GM19397 (cell line): Measurements from ENCODE around the gene BRF1.
"Not testable (repeated sequence)": the region's sequence is repeated elsewhere in the genome, so short reads cannot be mapped to it uniquely, and the experiment has no call there.

ENCODE experiments used
- ATAC-seq: cut with Tn5 transposase; IDR thresholded peaks from one replicate; pipeline ENCODE4 v1.9.1; 2021; ENCODE audit warnings: mild to moderate bottlenecking, moderate library complexity; ENCODE audit not compliant: unreplicated experiment

Gene BRF1

GRCh38 chr14:105316968-105317510 lies 16.2 kb upstream of the BRF1 start:
- no peak for ATAC-seq

DNA sequence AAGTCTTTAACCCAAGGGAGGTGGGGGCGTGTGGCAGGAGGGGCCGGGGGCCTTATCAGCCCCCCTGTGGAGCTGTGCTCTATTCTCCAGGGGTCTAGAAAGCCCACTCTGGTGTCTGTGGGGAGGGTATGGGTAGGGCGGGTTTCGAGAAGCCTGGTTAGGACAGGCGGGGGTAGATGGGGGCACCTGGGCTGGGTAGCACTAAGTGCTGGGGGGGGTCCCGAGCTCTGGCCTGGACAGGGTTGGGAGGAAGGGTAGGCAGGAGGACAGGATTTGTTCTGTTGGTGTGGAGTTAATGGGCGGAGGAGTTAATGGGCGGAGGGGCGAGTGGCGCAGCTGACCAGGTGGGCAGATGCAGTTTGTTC lies 15.8 kb upstream of the BRF1 start:
- ATAC-seq = no peak

DNA sequence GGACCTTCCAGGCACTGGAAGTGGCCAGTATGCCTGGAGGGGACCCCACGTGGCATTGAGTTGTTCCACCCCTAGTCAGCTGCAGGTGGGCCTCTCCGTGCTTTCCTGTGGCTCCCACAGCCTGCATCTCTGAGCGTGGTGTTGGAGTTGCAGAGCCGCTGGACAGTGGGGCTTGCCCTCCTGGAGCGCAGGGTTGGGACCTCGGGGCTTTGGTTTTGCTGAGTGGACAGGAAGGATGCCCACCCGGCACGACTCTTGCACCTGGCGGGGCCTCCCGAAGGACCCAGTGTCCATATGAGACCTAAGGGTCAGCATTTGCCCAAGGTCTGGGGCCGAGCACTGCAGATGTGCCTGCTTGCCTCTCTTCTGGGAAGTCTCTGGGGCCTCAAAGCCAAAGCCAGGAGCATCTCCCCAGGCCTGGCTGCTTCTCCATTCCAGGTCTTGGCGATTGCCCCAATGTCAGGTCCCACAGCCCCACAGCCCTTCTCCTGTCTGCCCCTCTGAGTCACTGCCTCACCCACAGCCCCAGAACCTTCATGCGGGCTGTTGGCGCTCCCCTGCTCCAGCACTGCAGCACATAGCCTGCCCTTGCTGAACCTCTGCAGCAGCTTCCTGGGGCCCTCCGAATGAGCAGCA lies 15.3 kb upstream of the BRF1 start:
- ATAC-seq = no peak

DNA sequence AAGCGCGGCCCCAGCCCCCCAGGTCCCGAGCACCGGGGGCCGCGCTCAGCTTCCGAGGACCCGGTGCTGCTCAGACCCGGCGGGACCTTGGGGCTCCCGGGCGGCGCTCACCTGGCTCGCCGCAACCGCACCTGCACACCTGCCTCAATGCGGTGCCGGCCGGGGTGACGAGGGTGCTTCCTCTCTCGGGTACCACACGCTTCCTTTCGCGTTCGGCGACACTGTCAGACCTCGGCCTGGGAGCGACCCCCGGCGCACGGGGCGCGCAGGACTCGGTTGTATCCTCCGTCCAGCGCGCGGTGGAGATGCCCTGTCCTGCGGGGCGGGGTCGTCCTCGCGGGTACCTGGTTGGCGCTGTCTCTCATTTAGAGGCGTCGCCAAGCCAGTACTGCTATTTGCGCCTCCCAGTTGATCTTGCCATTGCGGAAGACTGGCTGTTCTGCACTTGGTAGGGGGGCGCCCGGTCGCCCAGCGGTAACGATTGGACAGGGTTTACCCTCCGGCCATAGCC lies 14.5 kb upstream of the BRF1 start:
- ATAC-seq = peak; percentile 11

GRCh38 chr14:105314287-105315200 lies 13.7 kb upstream of the BRF1 start, which contains the start of gene PACS2:
Gene PACS2, plus strand, starts transcription at chr14:105314748. Its CDS starts 171 bp downstream, at chr14:105314919.
- peak; percentile 69 for ATAC-seq

DNA sequence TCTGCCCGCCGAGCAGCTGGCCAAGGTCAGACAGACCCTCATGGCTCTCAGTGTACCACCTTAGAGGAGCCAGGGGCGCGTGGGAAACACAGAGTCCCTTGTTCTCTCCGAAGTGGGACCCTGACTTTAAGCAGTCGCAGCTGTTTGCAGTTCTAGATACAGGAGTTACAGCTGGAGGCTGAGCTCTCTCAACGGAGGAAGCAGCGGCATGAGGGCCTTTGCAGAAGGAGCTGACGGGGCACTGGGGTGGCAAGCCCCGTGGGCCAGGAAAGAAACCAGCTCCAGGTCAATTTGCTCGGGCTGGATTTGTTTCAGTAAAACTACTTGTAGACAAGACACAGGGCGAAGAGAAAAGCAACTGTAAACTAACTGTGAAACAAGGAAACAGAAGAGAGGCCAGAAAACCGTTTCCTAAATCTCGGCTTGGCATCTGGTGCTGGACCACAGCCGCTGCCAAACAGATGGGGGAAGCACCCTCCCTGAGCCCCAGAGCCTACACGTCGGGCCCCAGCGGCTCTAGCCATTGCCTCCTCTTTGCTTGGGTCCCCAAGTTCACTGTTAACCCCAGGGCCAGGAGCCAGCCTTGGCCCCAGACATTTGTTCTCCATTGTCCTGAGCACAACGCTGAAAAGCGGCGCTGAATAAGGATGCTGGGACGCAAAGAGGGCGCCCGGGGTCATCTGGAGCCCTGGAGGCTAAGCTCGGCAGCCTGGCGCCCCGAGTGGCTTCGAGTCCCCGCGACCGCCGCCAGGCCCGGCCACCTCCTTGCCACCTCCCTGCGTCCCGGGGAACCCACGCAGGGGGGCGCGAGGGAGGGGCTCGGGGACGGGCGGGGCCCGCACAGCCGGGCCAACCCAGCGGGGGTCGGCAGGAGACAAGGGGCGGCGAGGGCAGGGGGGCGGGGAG lies 12.8 kb upstream of the BRF1 start:
- ATAC-seq = no peak

GRCh38 chr14:105312973-105313372 lies 12.2 kb upstream of the BRF1 start:
- ATAC-seq = no peak

DNA sequence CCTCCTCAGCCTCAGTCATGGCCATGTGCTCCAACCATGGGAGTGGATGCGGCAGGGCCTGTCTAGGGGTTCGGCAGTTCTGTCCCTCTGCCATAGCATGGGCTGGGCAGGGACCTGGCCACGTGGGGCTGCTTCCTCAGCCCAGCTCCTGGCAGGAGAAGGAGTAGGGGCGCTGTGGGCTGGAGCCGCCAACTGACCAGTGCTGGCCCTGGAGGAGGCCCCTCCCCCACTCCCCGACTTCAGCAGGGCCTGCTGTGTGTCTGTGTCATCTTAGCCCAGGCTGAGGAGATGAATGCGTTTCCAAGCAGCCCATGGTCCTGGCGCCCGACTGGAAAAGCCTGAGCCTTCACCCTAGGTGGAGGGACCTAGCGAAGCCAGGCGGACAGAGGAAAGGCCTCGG lies 11.0 kb upstream of the BRF1 start:
- no peak for ATAC-seq

GRCh38 chr14:105309371-105309770 lies 8.6 kb upstream of the BRF1 start:
- no peak for ATAC-seq

DNA sequence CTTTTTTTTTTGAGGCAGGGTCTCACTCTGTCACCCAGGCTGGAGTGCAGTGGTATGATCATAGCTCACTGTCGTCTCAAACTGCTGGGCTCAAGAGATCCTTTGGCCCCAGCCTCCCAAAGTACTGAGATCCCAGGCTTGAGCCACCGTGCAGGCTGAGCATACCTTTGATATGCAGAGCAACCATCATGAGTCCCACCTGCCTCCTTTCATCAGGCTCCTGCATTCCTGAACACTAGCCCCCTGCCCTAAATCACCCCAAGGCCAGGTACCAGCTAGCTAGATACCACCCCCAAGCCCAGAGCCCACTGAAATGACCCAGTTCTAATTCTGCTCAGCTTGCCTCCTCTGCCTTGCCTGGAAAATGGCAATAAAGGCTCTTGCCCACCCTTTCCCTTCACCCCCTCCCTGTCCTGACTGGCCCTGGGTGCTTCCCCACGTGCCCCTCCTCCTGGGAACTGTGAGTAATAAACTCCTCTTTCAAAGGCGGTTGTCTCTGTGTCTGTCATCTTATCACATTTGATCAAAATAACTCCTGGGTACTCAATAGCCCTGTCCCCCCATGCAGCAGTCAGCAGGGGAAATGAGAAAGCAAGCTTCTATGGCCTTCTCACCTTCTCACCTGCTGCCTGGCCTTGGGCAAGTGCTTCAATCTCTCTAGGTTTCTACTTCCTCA lies 6.4 kb upstream of the BRF1 start:
- ATAC-seq = no peak

DNA sequence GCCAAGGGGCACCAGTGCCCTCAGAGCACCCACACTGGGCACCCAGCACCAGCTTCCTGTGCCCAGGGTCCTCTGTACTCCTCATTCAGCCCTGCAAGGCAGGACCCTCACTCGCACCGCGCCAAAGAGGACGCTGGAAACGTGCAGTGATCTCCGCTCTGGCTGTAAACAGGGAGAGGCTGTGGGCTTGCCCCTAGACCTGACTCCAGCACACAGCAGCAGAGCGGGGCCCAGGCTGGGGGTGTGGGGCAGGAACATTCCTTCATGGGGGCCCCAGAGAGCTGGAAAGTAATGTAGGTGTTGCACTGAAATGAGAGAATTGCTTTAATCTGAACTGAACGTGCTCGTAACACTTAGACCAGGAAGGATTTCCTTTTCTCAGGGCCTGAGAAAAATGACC lies 5.0 kb upstream of the BRF1 start:
- no peak for ATAC-seq

- ATAC-seq = no peak
These were observed 4.5 kb upstream of the BRF1 start for GRCh38 chr14:105305345-105305744.

GRCh38 chr14:105304565-105304964 lies 3.8 kb upstream of the BRF1 start:
- ATAC-seq = no peak

- ATAC-seq = no peak
These were observed 3.1 kb upstream of the BRF1 start for GRCh38 chr14:105303949-105304348.

DNA sequence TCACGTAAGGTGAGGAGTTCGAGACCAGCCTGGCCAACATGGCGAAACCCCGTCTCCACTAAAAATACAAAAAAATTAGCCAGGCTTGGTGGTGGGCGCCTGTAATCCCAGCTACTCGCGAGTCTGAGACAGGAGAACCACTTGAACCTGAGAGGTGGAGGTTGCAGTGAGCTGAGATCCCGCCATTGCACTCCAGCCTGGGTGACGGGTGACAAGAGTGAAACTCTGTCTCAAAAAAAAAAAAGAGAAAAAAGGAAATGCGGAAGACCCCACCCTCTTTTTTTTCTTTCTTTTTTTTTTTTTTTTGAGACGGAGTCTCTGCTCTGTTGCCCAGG lies 1.1 kb upstream of the BRF1 start:
- ATAC-seq = not testable (repeated sequence)

GRCh38 chr14:105301103-105301914 lies 508 bp upstream of the BRF1 start:
- peak; percentile 58 for ATAC-seq

GRCh38 chr14:105299654-105300541 lies 903 bp downstream of the BRF1 start:
- peak; percentile 13 for ATAC-seq

DNA sequence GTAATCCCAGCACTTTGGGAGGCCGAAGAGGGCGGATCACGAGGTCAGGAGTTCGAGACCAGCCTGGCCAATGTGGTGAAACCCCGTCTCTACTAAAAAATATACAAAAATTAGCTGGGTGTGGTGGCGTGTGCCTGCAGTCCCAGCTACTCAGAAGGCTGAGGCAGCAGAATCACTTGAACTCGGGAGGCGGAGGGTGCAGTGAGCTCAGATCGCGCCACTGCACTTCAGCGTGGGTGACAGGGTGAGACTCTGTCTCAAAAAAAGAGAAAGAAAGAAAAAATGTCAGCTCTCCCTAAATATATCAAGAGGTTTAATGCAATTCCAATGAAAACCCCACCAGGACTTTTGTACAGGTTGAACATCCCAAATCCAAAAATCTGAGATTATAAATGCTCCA lies 3.5 kb downstream of the BRF1 start:
- ATAC-seq = not testable (repeated sequence)
